ENCODE data around the gene NRSN2.
A peak's percentile ranks its signal among the peaks of the same experiment; 100 is the strongest.

DNA sequence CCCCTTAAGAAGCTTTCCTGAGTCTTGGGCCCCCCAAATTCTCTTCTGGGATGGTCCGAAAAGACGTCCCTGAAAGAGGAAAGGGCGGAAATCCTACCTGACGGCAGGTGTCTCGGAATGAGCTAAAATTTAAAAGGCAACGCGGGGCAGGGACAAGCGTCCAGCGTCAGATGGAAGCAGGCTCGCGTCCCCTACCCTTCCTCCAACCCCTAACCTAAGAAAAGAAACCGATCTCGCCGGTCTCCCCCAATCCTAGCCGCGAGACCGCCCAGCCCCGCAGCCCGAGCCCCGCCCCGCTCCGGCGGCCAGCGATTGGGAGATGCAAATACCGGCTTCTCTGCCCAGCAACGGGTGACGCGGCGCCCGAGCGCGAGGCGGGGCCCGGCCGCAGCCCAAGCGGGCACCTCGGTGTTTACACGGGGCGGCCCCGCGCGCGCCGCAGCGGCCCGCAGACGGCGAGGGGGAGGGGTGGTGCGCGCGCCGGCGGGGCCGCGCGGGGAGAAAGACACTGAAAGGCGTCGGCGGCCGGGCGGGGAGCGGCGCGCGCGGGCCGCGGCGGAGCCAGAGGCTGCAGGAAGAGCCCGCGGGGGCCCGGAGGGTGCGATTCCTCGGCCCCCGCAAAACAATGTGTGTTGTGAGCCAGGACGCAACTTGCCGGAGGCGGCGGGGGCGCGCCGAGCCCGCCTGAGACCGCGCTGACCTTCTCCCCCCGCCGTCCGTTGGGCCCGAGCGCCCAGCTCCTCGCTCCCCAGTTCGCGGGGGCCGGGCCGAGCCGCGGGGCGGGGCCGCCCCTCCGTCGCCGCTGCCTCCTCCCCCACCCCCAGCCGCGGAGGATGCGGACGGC, 21.6 kb upstream of the NRSN2 start, which contains the start of gene SOX12:
- TF ChIP-seq GATA2 (CRISPR knock-in tag; IDR thresholded peaks at IDR 0.05), result no peak
- no peak for TF ChIP-seq GABPA (IDR thresholded peaks at IDR 0.05; ENCODE audit: low read depth)
- TF ChIP-seq, protein P1, sequence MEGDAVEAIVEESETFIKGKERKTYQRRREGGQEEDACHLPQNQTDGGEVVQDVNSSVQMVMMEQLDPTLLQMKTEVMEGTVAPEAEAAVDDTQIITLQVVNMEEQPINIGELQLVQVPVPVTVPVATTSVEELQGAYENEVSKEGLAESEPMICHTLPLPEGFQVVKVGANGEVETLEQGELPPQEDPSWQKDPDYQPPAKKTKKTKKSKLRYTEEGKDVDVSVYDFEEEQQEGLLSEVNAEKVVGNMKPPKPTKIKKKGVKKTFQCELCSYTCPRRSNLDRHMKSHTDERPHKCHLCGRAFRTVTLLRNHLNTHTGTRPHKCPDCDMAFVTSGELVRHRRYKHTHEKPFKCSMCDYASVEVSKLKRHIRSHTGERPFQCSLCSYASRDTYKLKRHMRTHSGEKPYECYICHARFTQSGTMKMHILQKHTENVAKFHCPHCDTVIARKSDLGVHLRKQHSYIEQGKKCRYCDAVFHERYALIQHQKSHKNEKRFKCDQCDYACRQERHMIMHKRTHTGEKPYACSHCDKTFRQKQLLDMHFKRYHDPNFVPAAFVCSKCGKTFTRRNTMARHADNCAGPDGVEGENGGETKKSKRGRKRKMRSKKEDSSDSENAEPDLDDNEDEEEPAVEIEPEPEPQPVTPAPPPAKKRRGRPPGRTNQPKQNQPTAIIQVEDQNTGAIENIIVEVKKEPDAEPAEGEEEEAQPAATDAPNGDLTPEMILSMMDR (IDR thresholded peaks at IDR 0.05), result no peak
- peak; percentile 69 for TF ChIP-seq POLR2AphosphoS5 (IDR thresholded peaks at IDR 0.05; ENCODE audit: low read depth, low read length)
- TF ChIP-seq EP300 (IDR thresholded peaks at IDR 0.05; ENCODE audit: borderline replicate concordance in 1 of 2, low read depth in 1 of 2, low read length in 1 of 2), result peak; percentile 26 to 57; a peak in 2 of 4 replicates
- TF ChIP-seq CHD2 (IDR thresholded peaks at IDR 0.05; ENCODE audit: low read length, partially characterized antibody), result peak; percentile 28
- no peak for TF ChIP-seq ELF1 (IDR thresholded peaks at IDR 0.05)
- 0 out of 2 replicates have a peak, but pooled peaks have one; percentile 2 for TF ChIP-seq TCF12 (IDR thresholded peaks at IDR 0.05)
